HUES64 (cell line): ENCODE results near the gene ECHS1.

Experiments used
- H3K27ac ChIP-seq: 2 replicates; pipeline ENCODE4 v1.7.0; 2013; ENCODE audit warnings: low read depth, low read length, inconsistent platforms
- H3K27me3 ChIP-seq: 2 replicates; pipeline ENCODE4 v1.6.1; 2013; ENCODE audit warnings: mild to moderate bottlenecking, low read length; ENCODE audit not compliant: insufficient read depth
- H3K36me3 ChIP-seq: 2 replicates; pipeline ENCODE4 v1.6.1; 2013; ENCODE audit warnings: mild to moderate bottlenecking, low read length; ENCODE audit not compliant: insufficient read depth
- H3K4me1 ChIP-seq: 2 replicates; pipeline ENCODE4 v1.6.1; 2013; ENCODE audit warnings: mild to moderate bottlenecking, low read length, moderate library complexity; ENCODE audit not compliant: insufficient read depth
- H3K4me3 ChIP-seq: 2 replicates; pipeline ENCODE4 v1.5.1; 2013; ENCODE audit warnings: mild to moderate bottlenecking, low read length, moderate library complexity
- H3K9ac ChIP-seq: 2 replicates; pipeline ENCODE4 v1.6.1; 2013; ENCODE audit warnings: mild to moderate bottlenecking, low read depth, low read length
- H3K9me3 ChIP-seq: 2 replicates; pipeline ENCODE4 v1.6.1; 2013; ENCODE audit warnings: low read depth, low read length; ENCODE audit not compliant: insufficient read depth
- WGBS: fragments of 150-250, 120-280 bp; methylation state at CpG from one replicate; pipeline ENCODE4 v1.1.7; 2013; ENCODE audit warnings: missing lambda C conversion rate; 5-methylcytosine and 5-hydroxymethylcytosine counted together

ECHS1 gene

DNA sequence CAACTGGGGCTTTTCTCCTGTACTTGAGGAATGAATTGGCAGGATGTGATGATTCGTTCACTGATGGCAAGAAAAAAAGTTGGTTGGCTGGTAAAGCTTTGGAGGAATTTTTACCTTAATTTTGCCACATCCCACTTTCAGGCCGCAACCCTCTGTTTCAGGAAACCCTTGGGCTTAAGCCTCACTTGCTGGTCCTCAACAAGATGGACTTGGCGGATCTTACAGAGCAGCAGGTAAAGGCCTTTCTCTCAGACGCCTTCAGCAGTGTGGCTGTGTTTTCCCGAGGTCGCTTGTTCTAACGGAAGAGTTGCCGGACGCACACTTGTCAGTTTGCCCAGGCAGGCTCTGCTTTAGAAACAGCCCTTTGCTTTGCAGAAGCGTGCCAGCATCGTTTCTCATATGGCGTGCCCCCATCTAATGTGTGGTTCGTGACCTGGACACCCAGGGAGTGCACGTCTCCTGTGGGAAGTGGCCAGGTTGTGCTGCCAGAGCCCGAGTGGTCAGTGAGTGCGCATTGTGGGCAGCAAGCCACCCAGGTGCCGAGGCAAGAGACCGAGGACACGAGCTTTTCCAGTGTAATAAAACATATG, 23.0 kb upstream of the ECHS1 start:
- H3K9me3 ChIP-seq = no peaks in the 10 kb centered on the region
- peaks cover 51% of the 10 kb centered on the region for H3K36me3 ChIP-seq
- no peak overlapping the region for H3K9ac ChIP-seq
- no peak overlapping the region for H3K4me3 ChIP-seq
- no peak overlapping the region for H3K27ac ChIP-seq
- H3K4me1 ChIP-seq = no peaks in the 10 kb centered on the region; the same call in 1 of the 2 replicates
- WGBS = 96% methylated on average over 18 of the region's 19 CpGs
- H3K27me3 ChIP-seq = no peaks in the 10 kb centered on the region

DNA sequence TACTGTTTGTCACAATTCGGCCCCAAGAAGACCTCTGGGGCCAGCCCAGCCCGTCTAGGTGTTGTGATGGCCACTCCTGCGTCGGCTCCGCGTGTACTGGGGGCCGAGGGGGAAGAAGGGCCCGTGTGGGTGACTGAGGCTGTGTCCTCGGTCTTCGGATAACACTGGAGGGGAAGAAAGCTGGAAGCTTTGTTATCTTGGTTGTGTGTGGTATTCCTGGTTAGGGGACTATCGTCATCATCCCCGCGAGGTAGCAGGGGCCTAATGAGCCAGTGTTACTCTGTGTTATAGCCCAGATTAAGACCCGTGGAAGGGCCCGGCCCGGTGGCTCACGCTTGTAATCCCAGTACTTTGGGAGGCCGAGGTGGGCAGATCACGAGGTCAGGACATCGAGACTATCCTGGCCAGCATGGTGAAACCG, 21.7 kb upstream of the ECHS1 start:
- no peaks in the 10 kb centered on the region for H3K27me3 ChIP-seq
- WGBS = 33% methylated on average over 21 of the region's 21 CpGs
- peaks cover 40% of the 10 kb centered on the region for H3K36me3 ChIP-seq
- peak overlapping the region; percentile 97 for H3K9ac ChIP-seq
- H3K4me3 ChIP-seq = peak overlapping the region; percentile 98
- H3K9me3 ChIP-seq = no peaks in the 10 kb centered on the region
- H3K27ac ChIP-seq = peak overlapping the region; percentile 96
- H3K4me1 ChIP-seq = no peaks in the 10 kb centered on the region; the same call in 1 of the 2 replicates

DNA sequence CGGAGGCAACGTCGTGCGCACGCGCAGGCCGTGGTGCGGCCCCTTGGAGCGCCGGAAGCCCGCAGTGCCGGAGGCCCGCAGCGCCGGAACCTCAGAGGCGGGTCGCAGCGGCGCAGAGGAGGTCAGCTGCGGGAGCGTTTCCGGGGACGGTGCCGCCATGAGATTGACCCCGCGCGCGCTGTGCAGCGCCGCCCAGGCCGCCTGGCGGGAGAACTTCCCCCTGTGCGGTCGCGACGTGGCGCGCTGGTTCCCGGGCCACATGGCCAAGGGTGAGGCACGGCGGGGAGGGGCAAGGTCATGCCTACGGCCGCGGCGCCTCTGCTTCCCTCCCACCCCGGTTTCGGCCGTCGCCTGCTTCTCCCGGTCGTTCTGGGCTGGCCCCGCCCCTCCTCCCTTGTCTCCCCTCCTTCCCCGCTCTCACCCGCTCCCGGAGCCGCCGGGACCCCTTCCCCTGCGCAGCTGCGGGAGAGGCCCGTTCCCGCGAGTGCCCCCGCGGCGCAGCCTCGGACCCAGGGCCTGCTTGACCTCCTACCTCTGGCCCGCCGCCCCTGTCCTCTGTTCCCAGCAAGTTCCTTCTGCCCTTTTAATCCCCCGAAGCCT, 21.0 kb upstream of the ECHS1 start, which contains the start of gene MTG1:
TSS of gene MTG1 (plus strand) at position 94 of the 600 bp plus-strand sequence. CDS start at position 158, 64 bp downstream.
- WGBS = under 1% methylated on average over 69 of the region's 69 CpGs
- peak within 1 kb of the TSS; percentile 97 for H3K9ac ChIP-seq

DNA sequence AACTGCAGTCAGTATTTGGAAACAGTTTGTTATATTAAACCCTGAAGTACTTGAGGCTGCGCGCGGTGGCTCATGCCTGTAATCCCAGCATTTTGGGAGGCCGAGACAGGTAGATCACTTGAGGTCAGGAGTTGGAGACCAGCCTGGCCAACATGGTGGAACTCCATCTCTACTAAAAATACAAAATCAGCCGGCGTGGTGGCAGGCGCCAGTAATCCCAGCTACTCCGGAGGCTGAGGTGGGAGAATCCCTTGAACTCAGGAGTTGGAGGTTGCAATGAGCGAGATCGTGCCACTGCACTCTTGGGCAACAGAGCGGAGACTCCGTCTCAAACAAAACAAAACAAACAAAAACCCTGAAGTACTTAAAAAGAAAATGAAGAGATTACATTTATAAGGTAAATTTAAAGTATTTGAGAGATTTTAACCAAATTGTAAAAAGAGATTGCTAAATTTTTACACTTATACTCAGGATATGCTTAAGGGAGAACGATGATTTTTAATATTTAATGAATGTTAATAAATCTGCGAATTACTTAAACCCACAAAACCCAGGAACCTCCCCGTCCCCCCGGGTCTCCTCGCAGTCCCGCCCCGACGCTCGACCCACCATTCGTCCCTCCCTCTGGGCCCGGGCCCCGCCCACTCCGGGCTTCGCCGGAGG, 20.4 kb upstream of the ECHS1 start:
- Histone ChIP-seq H3K36me3 (peaks cover 27% of the 10 kb centered on the region), H3K27me3 (no peaks in the 10 kb centered on the region), H3K4me1 (no peaks in the 10 kb centered on the region; the same call in 1 of the 2 replicates), H3K9me3 (no peaks in the 10 kb centered on the region), H3K9ac (peak overlapping the region; percentile 59), H3K27ac (peak overlapping the region; percentile 46; the same call in 1 of the 2 replicates), H3K4me3 (peak overlapping the region; percentile 98)
- WGBS = 37% methylated on average over 23 of the region's 27 CpGs

More for the DNA sequence above, 21.0 kb upstream of the ECHS1 start, which contains the start of gene MTG1:
- Histone ChIP-seq H3K9me3 (no peaks in the 10 kb centered on the region), H3K4me1 (no peaks in the 10 kb centered on the region; the same call in 1 of the 2 replicates), H3K27me3 (no peaks in the 10 kb centered on the region), H3K27ac (peak within 1 kb of the TSS; percentile 96), H3K36me3 (peaks cover 33% of the 10 kb centered on the region), H3K4me3 (peak within 1 kb of the TSS; percentile 98)

DNA sequence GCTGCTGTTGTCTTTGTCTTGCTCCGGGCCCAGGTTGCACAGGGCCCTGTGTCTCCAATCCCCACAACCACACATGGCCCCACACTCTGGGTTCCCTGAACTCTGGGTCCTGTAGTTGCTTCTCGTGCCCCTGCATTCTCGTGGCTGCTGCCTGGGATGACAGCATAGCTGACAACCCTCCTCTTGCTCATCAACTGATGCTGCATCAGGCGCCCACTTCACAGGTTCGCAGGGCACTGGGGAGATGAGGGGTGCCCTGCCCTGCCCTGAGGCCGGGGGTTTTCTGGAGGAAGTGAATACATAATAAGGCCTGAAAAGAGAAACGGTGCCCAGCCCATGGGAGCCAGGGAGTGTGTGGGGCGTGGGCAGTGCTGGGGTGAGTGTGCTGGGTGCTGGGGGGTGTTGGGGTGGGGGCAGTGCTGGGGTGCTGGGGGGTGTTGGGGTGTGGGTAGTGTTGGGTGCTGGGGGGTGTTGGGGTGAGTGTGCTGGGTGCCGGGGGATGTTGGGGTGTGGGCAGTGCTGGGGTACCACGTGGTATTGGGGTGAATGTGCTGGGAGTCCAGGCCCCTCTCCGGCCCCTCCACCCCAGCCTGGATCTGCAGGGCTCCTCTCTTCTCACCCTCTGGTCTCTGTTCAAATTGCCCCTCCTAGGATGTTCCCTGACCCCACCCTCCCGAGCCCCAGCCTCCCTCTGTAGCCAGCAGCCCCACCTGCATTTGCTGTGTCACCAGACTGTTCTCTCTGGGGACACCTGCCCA, 18.8 kb upstream of the ECHS1 start:
- Histone ChIP-seq H3K4me1 (no peaks in the 10 kb centered on the region; the same call in 1 of the 2 replicates), H3K9ac (no peak overlapping the region), H3K9me3 (no peaks in the 10 kb centered on the region), H3K27ac (no peak overlapping the region), H3K4me3 (no peak overlapping the region), H3K36me3 (peaks cover 15% of the 10 kb centered on the region), H3K27me3 (no peaks in the 10 kb centered on the region)
- WGBS = 91% methylated on average over 11 of the region's 12 CpGs

DNA sequence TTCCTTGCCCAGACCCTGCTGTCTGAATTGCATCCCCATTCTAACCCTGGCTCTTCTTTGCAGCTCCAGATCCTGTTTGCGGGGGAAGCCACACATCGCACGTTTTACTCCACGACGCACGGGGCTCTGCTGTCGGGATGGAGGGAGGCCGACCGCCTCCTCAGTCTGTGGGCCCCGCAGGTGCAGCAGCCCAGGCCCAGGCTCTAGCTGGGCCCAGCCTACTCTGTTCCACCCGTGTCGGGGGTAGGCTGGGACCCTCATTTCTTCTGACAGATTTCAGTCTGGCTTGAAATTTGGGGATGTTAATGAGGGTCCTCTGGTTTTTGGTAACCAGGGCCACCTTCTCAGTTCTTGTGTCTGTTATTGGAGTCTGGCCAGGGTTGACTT, 18.1 kb upstream of the ECHS1 start:
- WGBS = 94% methylated on average over 12 of the region's 12 CpGs

DNA sequence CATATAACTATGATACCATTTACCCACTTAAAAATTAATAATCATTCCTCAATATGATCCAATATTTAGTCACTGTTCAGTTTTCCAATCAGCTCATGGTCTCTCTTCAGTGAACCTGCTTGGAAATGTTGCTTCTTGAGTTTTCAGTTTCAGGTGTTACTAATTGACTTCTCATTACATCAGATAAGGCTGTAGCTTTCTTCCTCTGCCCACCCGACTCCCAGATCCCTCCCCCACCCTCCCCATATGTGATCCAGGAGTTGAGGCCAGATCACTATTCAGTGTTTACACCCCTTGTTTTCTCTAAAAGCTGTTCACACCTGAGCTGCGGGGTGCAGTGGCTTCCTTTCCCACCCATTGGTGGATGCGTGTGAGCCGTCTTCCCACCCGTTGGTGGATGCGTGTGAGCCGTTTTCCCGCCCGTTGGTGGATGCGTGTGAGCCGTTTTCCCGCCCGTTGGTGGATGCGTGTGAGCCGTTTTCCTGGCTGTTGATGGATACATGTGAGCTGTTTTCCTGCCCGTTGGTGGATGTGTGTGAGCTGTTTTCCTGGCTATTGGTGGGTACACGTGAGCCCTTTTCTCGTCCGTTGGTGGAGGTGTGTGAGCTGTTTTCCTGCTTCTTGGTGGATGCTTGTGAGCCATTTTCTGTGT, 17.6 kb upstream of the ECHS1 start:
- Histone ChIP-seq H3K27ac (no peak overlapping the region), H3K27me3 (no peaks in the 10 kb centered on the region), H3K36me3 (peaks cover 2% of the 10 kb centered on the region), H3K4me3 (no peak overlapping the region), H3K4me1 (no peaks in the 10 kb centered on the region; the same call in 1 of the 2 replicates), H3K9me3 (no peaks in the 10 kb centered on the region), H3K9ac (no peak overlapping the region)
- WGBS = 94% methylated on average over 19 of the region's 19 CpGs

More for the DNA sequence above, 18.1 kb upstream of the ECHS1 start:
- Histone ChIP-seq H3K4me1 (no peaks in the 10 kb centered on the region; the same call in 1 of the 2 replicates), H3K27ac (no peak overlapping the region), H3K36me3 (peaks cover 8% of the 10 kb centered on the region), H3K27me3 (no peaks in the 10 kb centered on the region), H3K9me3 (no peaks in the 10 kb centered on the region), H3K9ac (no peak overlapping the region), H3K4me3 (no peak overlapping the region)

DNA sequence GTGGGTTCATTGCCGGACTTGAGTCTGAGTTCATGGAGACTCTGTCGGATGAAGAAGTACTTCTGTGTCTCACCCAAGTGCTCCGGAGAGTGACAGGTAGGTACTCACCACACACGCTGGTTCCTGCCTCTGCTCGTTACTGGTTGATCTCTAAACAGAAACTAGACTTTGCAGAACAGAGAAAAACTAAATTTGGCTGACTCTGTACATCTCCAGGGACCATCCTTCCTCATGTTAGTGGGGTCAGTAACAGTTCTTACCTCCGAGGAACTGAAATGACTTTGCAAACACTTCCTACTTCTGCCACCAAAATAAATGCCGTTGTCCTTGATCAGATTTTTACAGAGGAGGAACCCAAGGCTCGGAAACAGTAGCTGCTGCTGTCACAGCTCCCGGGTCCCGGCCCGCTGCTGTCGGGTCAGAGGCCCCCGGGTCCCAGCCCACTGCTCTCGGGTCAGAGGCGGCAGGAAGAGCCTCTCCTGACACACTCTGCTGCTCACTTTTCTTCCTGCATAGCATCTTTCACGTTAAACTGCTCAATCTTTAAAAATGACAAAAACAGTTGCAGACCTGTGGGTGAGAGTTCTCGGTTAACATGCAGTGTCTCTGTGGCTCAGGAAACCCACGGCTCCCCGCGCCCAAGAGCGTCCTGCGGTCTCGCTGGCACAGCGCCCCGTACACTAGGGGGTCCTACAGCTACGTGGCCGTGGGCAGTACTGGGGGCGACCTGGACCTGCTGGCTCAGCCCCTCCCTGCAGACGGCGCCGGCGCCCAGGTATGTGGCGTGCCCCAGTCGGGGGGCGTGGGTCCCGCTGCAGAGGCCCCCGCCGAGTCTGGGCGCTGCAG, 16.0 kb upstream of the ECHS1 start:
- Histone ChIP-seq H3K4me3 (no peak overlapping the region), H3K9me3 (no peaks in the 10 kb centered on the region), H3K27ac (no peak overlapping the region), H3K4me1 (no peaks in the 10 kb centered on the region), H3K9ac (no peak overlapping the region), H3K36me3 (no peaks in the 10 kb centered on the region), H3K27me3 (no peaks in the 10 kb centered on the region)
- WGBS = 95% methylated on average over 39 of the region's 39 CpGs

DNA sequence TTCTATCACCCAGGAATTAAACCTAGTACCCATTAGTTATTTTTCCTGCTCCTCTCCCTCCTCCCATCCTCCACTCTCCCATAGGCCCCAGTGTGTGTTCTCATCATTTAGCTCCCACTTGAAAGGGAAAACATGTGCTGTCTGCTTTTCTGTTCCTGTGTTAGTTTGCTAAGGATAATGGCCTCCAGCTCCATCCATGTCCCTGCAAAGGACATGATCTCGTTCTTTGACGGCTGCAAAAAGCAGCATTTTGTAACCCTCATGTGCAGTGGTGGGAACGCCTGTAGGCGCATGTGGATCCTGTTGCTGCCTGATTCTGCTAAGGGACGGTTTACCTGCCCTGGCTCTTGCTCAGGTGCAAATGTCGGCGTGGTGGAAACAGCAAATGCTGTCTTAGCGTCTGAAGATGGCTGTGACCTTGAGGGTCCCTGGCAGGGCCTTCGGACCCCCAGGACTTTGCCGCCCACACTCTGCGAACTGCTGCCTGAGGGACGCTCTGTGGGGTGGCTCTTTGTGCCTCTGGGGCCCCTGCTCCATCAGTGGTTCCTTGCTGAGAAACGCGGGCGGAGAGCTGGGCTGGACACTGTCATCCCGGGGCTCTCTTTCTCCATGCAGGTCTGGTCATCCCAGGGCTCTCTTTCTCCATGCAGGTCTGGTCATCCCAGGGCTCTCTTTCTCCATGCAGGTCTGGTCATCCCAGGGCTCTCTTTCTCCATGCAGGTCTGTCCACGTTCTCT, 15.2 kb upstream of the ECHS1 start:
- WGBS = 87% methylated on average over 17 of the region's 17 CpGs
- Histone ChIP-seq H3K27me3 (no peaks in the 10 kb centered on the region), H3K36me3 (no peaks in the 10 kb centered on the region), H3K27ac (no peak overlapping the region), H3K4me1 (no peaks in the 10 kb centered on the region), H3K4me3 (no peak overlapping the region), H3K9ac (no peak overlapping the region), H3K9me3 (no peaks in the 10 kb centered on the region)
